ENCODE results near the gene FBXO2. TPM values are rescaled to one million over a fixed set of nuclear protein-coding genes. Genes with fewer than 3 reads are reported as not detected.

The FBXO2 gene
- total and polyA plus RNA-seq, 11 donors = 0.83 to 7.5 (median 2.5) TPM

DNA sequence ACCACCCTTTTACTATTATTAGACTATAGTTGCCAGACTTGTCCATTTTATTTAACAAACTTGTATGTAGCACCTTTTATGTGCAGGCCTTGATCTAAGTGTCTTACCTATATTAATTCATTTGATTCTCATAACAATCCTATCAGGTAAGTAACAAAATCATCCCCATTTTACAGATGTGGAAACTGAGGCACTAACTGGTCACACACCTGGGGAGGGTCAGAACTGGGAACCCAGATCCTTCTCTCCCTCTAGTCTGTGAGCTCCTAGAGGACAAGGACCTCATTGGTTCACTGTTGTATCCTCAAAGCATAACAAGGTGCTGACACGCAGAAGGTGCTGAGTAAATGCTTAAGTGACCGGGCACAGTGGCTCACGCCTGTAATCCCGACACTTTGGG lies 14.9 kb downstream of the FBXO2 start:
- H3K4me1 ChIP-seq = peaks cover 0 to 12% (median 2%) of the 10 kb centered on the region in 12 donors
- DNase-seq (no peak), ATAC-seq (no peak)
- intact Hi-C loops (cut with DNase I) = loop anchor here in 1 of 10 donors (10.0 kb wide), 1 partner anchor 155 kb away; no protein-coding TSS in a partner anchor
- H3K27ac ChIP-seq = no peak overlapping the region
- H3K9me3 ChIP-seq = no peaks in the 10 kb centered on the region
- peaks cover 0 to 39% (median under 1%) of the 10 kb centered on the region in 9 donors for H3K27me3 ChIP-seq
- H3K4me3 ChIP-seq = no peak overlapping the region
- H3K36me3 ChIP-seq = no peaks in the 10 kb centered on the region
- 66 to 89% (median 72%) methylated on average over 4 of the region's 4 CpGs for WGBS, 4 donors
- TF ChIP-seq POLR2A (IDR thresholded peaks at IDR 0.05) = no peak
- TF ChIP-seq, protein P1, sequence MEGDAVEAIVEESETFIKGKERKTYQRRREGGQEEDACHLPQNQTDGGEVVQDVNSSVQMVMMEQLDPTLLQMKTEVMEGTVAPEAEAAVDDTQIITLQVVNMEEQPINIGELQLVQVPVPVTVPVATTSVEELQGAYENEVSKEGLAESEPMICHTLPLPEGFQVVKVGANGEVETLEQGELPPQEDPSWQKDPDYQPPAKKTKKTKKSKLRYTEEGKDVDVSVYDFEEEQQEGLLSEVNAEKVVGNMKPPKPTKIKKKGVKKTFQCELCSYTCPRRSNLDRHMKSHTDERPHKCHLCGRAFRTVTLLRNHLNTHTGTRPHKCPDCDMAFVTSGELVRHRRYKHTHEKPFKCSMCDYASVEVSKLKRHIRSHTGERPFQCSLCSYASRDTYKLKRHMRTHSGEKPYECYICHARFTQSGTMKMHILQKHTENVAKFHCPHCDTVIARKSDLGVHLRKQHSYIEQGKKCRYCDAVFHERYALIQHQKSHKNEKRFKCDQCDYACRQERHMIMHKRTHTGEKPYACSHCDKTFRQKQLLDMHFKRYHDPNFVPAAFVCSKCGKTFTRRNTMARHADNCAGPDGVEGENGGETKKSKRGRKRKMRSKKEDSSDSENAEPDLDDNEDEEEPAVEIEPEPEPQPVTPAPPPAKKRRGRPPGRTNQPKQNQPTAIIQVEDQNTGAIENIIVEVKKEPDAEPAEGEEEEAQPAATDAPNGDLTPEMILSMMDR (IDR thresholded peaks at IDR 0.05) = no peak

DNA sequence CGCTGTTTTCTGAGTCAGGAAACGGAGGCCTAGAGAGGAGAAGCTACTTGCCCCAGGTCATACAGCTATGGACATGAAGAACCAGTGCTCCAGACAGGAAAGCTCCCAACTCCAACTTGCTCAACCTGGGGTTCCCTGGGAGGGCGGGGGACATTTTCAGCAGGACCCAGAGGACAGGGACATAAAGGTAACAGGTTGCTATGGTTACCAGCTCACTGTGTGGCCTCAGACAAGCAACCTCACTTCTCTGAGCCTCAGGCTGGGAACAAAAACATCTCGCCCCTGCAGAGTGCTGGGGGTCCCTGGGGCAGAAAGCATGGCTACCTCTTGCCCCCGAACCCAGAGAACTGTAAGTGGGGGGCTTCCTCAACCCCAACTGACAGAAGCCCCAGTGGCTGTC lies 16.1 kb downstream of the FBXO2 start:
- H3K36me3 ChIP-seq = no peaks in the 10 kb centered on the region
- H3K27ac ChIP-seq = no peak overlapping the region
- DNase-seq (no peak), ATAC-seq (no peak)
- TF ChIP-seq, protein P1 (IDR thresholded peaks at IDR 0.05) = no peak
- no peak for TF ChIP-seq POLR2A (IDR thresholded peaks at IDR 0.05)
- no peak overlapping the region for H3K4me3 ChIP-seq
- no peaks in the 10 kb centered on the region for H3K9me3 ChIP-seq
- H3K4me1 ChIP-seq = peaks cover 0 to 12% (median 2%) of the 10 kb centered on the region in 12 donors
- peaks cover 0 to 40% (median 4%) of the 10 kb centered on the region in 9 donors for H3K27me3 ChIP-seq
- intact Hi-C loops (cut with DNase I) = loop anchor here in 1 of 10 donors (10.0 kb wide), 1 partner anchor 153 kb away; no protein-coding TSS in a partner anchor
- WGBS, 4 donors = 55 to 72% (median 61%) methylated on average over 5 of the region's 5 CpGs

GRCh38 chr1:11634365-11635192 lies 19.6 kb downstream of the FBXO2 start:
- intact Hi-C loops (cut with DNase I) = loop anchor here in 1 of 10 donors (10.0 kb wide), 1 partner anchor 150 kb away; no protein-coding TSS in a partner anchor
- H3K36me3 ChIP-seq = no peaks in the 10 kb centered on the region
- H3K27ac ChIP-seq = no peak overlapping the region
- TF ChIP-seq, protein P1 (IDR thresholded peaks at IDR 0.05) = no peak
- TF ChIP-seq POLR2A (IDR thresholded peaks at IDR 0.05) = no peak
- DNase-seq = no peak
- WGBS, 4 donors = 69 to 74% (median 71%) methylated on average over 10 to 11 of the region's 11 CpGs
- H3K27me3 ChIP-seq = peaks cover 0 to 55% (median 4%) of the 10 kb centered on the region in 9 donors
- no peaks in the 10 kb centered on the region for H3K9me3 ChIP-seq
- no peak for ATAC-seq
- no peaks in the 10 kb centered on the region for H3K4me1 ChIP-seq
- no peak overlapping the region for H3K4me3 ChIP-seq

All from heart left ventricle (tissue), 16 donors.